Measurements from ENCODE around the gene SMNDC1. TPM values are rescaled to one million over a fixed set of nuclear protein-coding genes. Genes with fewer than 3 reads are reported as not detected.
A peak's percentile ranks its signal among the peaks of the same experiment; 100 is the strongest.

SMNDC1 gene
- total RNA-seq, 1 experiment from 2014 or later = 48.2 TPM

DNA sequence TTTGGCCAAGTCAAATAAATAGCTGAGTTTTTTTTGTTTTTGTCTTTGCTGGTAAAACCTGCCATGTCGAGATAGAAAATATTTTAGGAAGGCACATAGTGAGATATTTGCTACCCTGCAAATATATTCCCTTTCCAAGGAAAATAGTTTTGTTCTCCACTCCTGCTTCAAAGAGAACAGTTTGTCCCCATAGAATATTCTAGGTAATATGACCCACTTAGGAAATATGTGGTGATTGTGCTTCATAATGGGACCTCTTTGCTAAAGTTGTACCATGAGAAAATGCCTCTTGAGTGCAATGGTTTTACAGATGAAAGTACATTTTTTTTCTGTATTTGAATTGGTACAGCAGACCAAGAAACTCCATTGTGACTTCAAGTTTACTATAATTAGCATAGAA is 41.6 kb downstream of the SMNDC1 start:
- intact Hi-C loops (cut with micrococcal nuclease) = no loop called here
- Mint-ChIP-seq H3K4me1 (ENCODE audit: insufficient read depth, unreplicated experiment) (peaks cover 15% of the 10 kb centered on the region), H3K27ac (ENCODE audit: low read depth, unreplicated experiment) (peak overlapping the region; percentile 49), H3K4me3 (ENCODE audit: unreplicated experiment) (no peak overlapping the region), H3K27me3 (ENCODE audit: insufficient read depth, unreplicated experiment) (no peaks in the 10 kb centered on the region), H3K36me3 (ENCODE audit: insufficient read depth, unreplicated experiment) (no peaks in the 10 kb centered on the region), H3K9me3 (ENCODE audit: unreplicated experiment) (no peaks in the 10 kb centered on the region)
- DNase-seq (ENCODE audit: unreplicated experiment) = no peak
- CTCF ChIA-PET = interaction anchor here (0.6 to 1.9 kb wide), 8 partner anchors 12 to 152 kb away, joined by 3 to 9 read pairs (median 4); no protein-coding TSS in a partner anchor
- BruUV-seq (replicated peaks) = no TSS peak
- POLR2A ChIA-PET = interaction anchor here (0.8 to 0.9 kb wide), 2 partner anchors 9 to 28 kb away, joined by 3 read pairs; no protein-coding TSS in a partner anchor
- TF ChIP-seq, protein P1, sequence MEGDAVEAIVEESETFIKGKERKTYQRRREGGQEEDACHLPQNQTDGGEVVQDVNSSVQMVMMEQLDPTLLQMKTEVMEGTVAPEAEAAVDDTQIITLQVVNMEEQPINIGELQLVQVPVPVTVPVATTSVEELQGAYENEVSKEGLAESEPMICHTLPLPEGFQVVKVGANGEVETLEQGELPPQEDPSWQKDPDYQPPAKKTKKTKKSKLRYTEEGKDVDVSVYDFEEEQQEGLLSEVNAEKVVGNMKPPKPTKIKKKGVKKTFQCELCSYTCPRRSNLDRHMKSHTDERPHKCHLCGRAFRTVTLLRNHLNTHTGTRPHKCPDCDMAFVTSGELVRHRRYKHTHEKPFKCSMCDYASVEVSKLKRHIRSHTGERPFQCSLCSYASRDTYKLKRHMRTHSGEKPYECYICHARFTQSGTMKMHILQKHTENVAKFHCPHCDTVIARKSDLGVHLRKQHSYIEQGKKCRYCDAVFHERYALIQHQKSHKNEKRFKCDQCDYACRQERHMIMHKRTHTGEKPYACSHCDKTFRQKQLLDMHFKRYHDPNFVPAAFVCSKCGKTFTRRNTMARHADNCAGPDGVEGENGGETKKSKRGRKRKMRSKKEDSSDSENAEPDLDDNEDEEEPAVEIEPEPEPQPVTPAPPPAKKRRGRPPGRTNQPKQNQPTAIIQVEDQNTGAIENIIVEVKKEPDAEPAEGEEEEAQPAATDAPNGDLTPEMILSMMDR (IDR thresholded peaks at IDR 0.05; ENCODE audit: unreplicated experiment) = no peak

DNA sequence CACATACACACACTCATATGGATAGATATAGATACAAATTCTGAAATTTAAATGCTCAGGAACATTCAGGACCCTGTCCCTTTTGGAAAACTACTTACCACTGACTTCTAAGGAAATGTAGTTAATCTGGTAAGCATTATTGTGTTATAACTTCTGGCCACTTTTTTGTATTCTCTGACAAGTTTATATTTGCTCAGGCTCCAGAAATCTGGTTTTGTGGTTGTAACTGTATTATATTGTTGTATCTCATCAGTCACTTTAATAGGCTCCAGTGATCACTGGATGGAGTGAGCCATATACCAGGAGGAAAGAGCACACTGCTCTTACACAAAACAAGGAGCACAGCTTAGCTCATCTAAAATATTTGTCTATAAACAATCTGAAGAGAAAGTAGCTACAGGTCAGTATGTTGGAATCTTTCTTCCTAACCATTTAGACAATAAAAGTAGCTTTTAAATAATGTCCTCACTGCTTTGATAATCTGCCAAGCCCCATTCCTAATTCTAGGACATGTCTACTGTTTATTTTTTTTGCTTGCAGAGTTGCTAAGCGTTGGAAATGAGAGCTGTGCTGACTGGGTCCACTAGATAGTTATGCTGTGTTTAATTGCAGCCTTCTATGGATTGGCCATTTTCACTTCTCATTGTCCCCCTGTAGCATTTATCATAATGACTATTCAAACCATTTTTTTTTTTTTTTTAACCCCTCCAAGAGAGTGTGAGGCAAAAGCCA is 43.8 kb downstream of the SMNDC1 start:
- BruUV-seq (replicated peaks) = no TSS peak
- ChIA-PET POLR2A (interaction anchor here (0.6 to 1.1 kb wide), 4 partner anchors 11 to 164 kb away, joined by 3 to 4 read pairs (median 4); no protein-coding TSS in a partner anchor), CTCF (interaction anchor here (0.5 to 1.1 kb wide), 4 partner anchors 18 to 327 kb away, joined by 3 to 5 read pairs (median 3); no protein-coding TSS in a partner anchor)
- intact Hi-C loops (cut with micrococcal nuclease) = no loop called here
- Mint-ChIP-seq H3K36me3 (ENCODE audit: insufficient read depth, unreplicated experiment) (peaks cover 7% of the 10 kb centered on the region), H3K9me3 (ENCODE audit: unreplicated experiment) (no peaks in the 10 kb centered on the region), H3K27ac (ENCODE audit: low read depth, unreplicated experiment) (peak overlapping the region; percentile 46), H3K27me3 (ENCODE audit: insufficient read depth, unreplicated experiment) (no peaks in the 10 kb centered on the region), H3K4me1 (ENCODE audit: insufficient read depth, unreplicated experiment) (peaks cover 15% of the 10 kb centered on the region), H3K4me3 (ENCODE audit: unreplicated experiment) (no peak overlapping the region)
- TF ChIP-seq, protein P1 (IDR thresholded peaks at IDR 0.05; ENCODE audit: unreplicated experiment) = no peak
- no peak for DNase-seq (ENCODE audit: unreplicated experiment)

DNA sequence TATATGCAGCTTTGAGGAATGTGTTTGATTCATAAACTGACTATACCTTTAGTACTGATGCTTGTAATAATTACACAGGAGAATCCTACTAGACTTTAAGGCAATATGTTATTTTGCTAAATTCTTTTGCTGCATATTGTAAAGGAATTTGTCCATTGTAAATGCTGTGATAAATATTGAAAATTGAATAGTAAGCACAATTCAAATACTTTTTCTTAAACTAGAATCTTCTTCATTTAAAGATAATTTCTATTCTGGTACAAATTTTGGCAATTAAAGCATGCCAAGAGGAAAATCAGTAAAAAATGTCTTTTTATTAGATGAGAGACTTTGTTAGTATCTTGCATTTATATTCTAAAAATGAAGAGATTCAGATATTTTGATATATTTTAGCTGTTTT is 45.4 kb downstream of the SMNDC1 start:
- intact Hi-C loops (cut with micrococcal nuclease) = no loop called here
- Mint-ChIP-seq H3K4me3 (ENCODE audit: unreplicated experiment) (no peak overlapping the region), H3K27me3 (ENCODE audit: insufficient read depth, unreplicated experiment) (no peaks in the 10 kb centered on the region), H3K9me3 (ENCODE audit: unreplicated experiment) (no peaks in the 10 kb centered on the region), H3K27ac (ENCODE audit: low read depth, unreplicated experiment) (no peak overlapping the region), H3K36me3 (ENCODE audit: insufficient read depth, unreplicated experiment) (peaks cover 11% of the 10 kb centered on the region), H3K4me1 (ENCODE audit: insufficient read depth, unreplicated experiment) (peaks cover 15% of the 10 kb centered on the region)
- CTCF ChIA-PET = interaction anchor here (1.9 kb wide), 1 partner anchor 19 kb away, joined by 5 read pairs; no protein-coding TSS in a partner anchor
- POLR2A ChIA-PET = interaction anchor here (0.9 kb wide), 1 partner anchor 20 kb away, joined by 3 read pairs; no protein-coding TSS in a partner anchor
- no peak for DNase-seq (ENCODE audit: unreplicated experiment)
- BruUV-seq (replicated peaks) = no TSS peak
- TF ChIP-seq, protein P1 (IDR thresholded peaks at IDR 0.05; ENCODE audit: unreplicated experiment) = no peak

DNA sequence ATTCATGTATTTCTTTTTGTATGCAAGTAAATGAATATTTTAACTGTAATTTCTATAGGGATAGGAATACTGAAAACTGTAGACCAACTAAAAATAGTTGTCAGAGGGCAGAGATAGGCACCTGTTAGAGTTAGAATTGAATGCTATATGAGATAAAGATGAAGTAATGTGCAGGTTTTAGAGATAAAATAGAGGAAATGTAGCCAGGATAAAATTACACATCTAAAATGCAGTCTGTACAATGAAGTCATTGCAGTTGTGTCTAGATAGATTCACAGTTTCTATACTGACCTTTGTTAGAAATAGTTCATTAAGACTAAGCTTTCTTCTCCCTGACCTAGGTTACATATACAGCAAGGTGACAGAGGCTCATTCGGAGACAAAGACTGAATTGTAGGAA is 46.2 kb downstream of the SMNDC1 start:
- intact Hi-C loops (cut with micrococcal nuclease) = no loop called here
- TF ChIP-seq, protein P1 (IDR thresholded peaks at IDR 0.05; ENCODE audit: unreplicated experiment) = no peak
- H3K27me3 Mint-ChIP-seq (ENCODE audit: insufficient read depth, unreplicated experiment) = no peaks in the 10 kb centered on the region
- CTCF ChIA-PET = interaction anchor here (0.5 to 1.9 kb wide), 3 partner anchors 20 to 1589 kb away, joined by 3 to 5 read pairs (median 4); no protein-coding TSS in a partner anchor
- H3K36me3 Mint-ChIP-seq (ENCODE audit: insufficient read depth, unreplicated experiment) = peaks cover 11% of the 10 kb centered on the region
- H3K4me3 Mint-ChIP-seq (ENCODE audit: unreplicated experiment) = no peak overlapping the region
- BruUV-seq (replicated peaks) = no TSS peak
- no peak for DNase-seq (ENCODE audit: unreplicated experiment)
- H3K4me1 Mint-ChIP-seq (ENCODE audit: insufficient read depth, unreplicated experiment) = peaks cover 11% of the 10 kb centered on the region
- no peak overlapping the region for H3K27ac Mint-ChIP-seq (ENCODE audit: low read depth, unreplicated experiment)
- no peaks in the 10 kb centered on the region for H3K9me3 Mint-ChIP-seq (ENCODE audit: unreplicated experiment)
- POLR2A ChIA-PET = interaction anchor here (0.9 to 1.0 kb wide), 2 partner anchors 16 to 19 kb away, joined by 3 to 4 read pairs; no protein-coding TSS in a partner anchor

Measured in MCF 10A (cell line).